IMR-90 (cell line): ENCODE measurements around the gene XPR1. TPM values are rescaled to one million over a fixed set of nuclear protein-coding genes. Genes with fewer than 3 reads are reported as not detected.

Experiments used
- ATAC-seq: fragments of 200-7000 bp; cut with Tn5 transposase; 2 replicates; pipeline ENCODE4 v1.9.1; 2020; ENCODE audit warnings: low read depth, mild to moderate bottlenecking, moderate library complexity
- BruUV-seq: library from RNA; stranded (reverse); fragments of 400-500 nt; replicated peaks from 2 replicates; lab custom pipeline; 2021; lab: Mats Ljungman, UMichigan
- CTCF ChIA-PET: fragments of 300-600 bp; formaldehyde crosslinking; extraction: SDS; loops from one replicate; lab custom pipeline; 2021; ENCODE audit warnings: antibody characterized with exemption; lab: Yijun Ruan, JAX
- POLR2A ChIA-PET: fragments of 300-600 bp; sonication (Branson Sonifier 250); formaldehyde crosslinking; loops from one replicate; lab custom pipeline; 2022; ENCODE audit warnings: antibody characterized with exemption; ENCODE audit not compliant: unreplicated experiment; lab: Charles Lee
- DNase-seq: peaks from one replicate; pipeline ENCODE4 v3.0.0; 2013
- H2AFZ ChIP-seq: replicated peaks from 2 replicates; pipeline ENCODE3; 2013; ENCODE audit warnings: low read length, mild to moderate bottlenecking; ENCODE audit not compliant: poor library complexity
- H2AK5ac ChIP-seq: 2 replicates; pipeline ENCODE4 v1.6.1; 2013; ENCODE audit warnings: low read depth, low read length, inconsistent platforms
- H2AK9ac ChIP-seq: replicated peaks from 2 replicates; pipeline ENCODE3; 2013; ENCODE audit warnings: mild to moderate bottlenecking, low read depth, low read length, moderate library complexity; ENCODE audit not compliant: poor library complexity
- H2BK120ac ChIP-seq: 2 replicates; pipeline ENCODE4 v1.6.1; 2013; ENCODE audit warnings: low read depth, low read length, inconsistent platforms
- H2BK15ac ChIP-seq: 3 replicates; pipeline ENCODE4 v1.6.1; 2013; ENCODE audit warnings: low read depth, low read length, inconsistent platforms
- H2BK20ac ChIP-seq: 2 replicates; pipeline ENCODE4 v1.6.1; 2013; ENCODE audit warnings: low read depth, mild to moderate bottlenecking, inconsistent platforms, low read length, moderate library complexity
- H2BK5ac ChIP-seq: 2 replicates; pipeline ENCODE4 v1.6.1; 2013; ENCODE audit warnings: mild to moderate bottlenecking, low read depth, low read length, inconsistent platforms; ENCODE audit not compliant: poor library complexity, severe bottlenecking
- H3K14ac ChIP-seq: replicated peaks from 2 replicates; pipeline ENCODE4 v1.6.1; 2013; ENCODE audit warnings: low read depth, low read length, inconsistent platforms
- H3K18ac ChIP-seq: 2 replicates; pipeline ENCODE4 v1.6.1; 2013; ENCODE audit warnings: low read depth, low read length, control low read depth
- H3K23ac ChIP-seq: 2 replicates; pipeline ENCODE4 v1.6.1; 2013; ENCODE audit warnings: low read depth, low read length, inconsistent platforms
- H3K27ac ChIP-seq: 2 replicates; pipeline ENCODE4 v1.5.1; 2013; ENCODE audit warnings: mild to moderate bottlenecking, control low read depth, low read length; ENCODE audit not compliant: insufficient read depth
- H3K27me3 ChIP-seq: 2 replicates; pipeline ENCODE4 v1.6.1; 2013; ENCODE audit warnings: low read length; ENCODE audit not compliant: control insufficient read depth, insufficient read depth
- H3K36me3 ChIP-seq: 2 replicates; pipeline ENCODE4 v1.6.1; 2013; ENCODE audit warnings: low read length, mixed read lengths; ENCODE audit not compliant: control insufficient read depth, insufficient read depth
- H3K4ac ChIP-seq: 2 replicates; pipeline ENCODE4 v1.6.1; 2013; ENCODE audit warnings: low read depth, low read length, inconsistent platforms
- H3K4me1 ChIP-seq: 2 replicates; pipeline ENCODE4 v1.6.1; 2013; ENCODE audit warnings: low read length, mixed read lengths; ENCODE audit not compliant: control insufficient read depth, insufficient read depth
- H3K4me2 ChIP-seq: 2 replicates; pipeline ENCODE4 v1.6.1; 2013; ENCODE audit warnings: low read depth, mild to moderate bottlenecking, control low read depth, low read length, moderate library complexity
- H3K4me3 ChIP-seq: 2 replicates; pipeline ENCODE4 v1.5.1; 2013; ENCODE audit warnings: low read depth, mild to moderate bottlenecking, control low read depth, low read length, moderate library complexity; ENCODE audit not compliant: insufficient read depth
- H3K56ac ChIP-seq: 2 replicates; pipeline ENCODE4 v1.6.1; 2013; ENCODE audit warnings: low read length, inconsistent platforms; ENCODE audit not compliant: insufficient read depth; ENCODE audit errors: extremely low read depth
- H3K79me1 ChIP-seq, 2 experiments: 2 replicates each; pipeline ENCODE4 v1.6.1; 2013; ENCODE audit warnings: low read length in 2 of 2, inconsistent platforms in 1 of 2, low read depth in 1 of 2
- H3K9ac ChIP-seq: 2 replicates; pipeline ENCODE4 v1.6.1; 2013; ENCODE audit warnings: low read depth, low read length, control low read depth
- H3K9me1 ChIP-seq: 2 replicates; pipeline ENCODE4 v1.6.1; 2013; ENCODE audit warnings: low read length, inconsistent platforms; ENCODE audit not compliant: insufficient read depth
- H3K9me3 ChIP-seq: 2 replicates; pipeline ENCODE4 v1.6.1; 2013; ENCODE audit warnings: low read length; ENCODE audit not compliant: control insufficient read depth, insufficient read depth
- H4K20me1 ChIP-seq: 2 replicates; pipeline ENCODE4 v1.6.1; 2013; ENCODE audit warnings: low read length, inconsistent platforms; ENCODE audit not compliant: insufficient read depth
- H4K5ac ChIP-seq: 2 replicates; pipeline ENCODE4 v1.6.1; 2013; ENCODE audit warnings: mild to moderate bottlenecking, low read depth, low read length, control low read depth
- H4K8ac ChIP-seq, 2 experiments: 2 replicates each; pipeline ENCODE4 v1.6.1; 2013; ENCODE audit warnings: low read depth in 2 of 2, low read length in 2 of 2, control low read depth in 1 of 2, inconsistent platforms in 1 of 2
- H4K91ac ChIP-seq: 2 replicates; pipeline ENCODE4 v1.6.1; 2013; ENCODE audit warnings: low read depth, low read length, inconsistent platforms; ENCODE audit not compliant: insufficient read depth
- CEBPB ChIP-seq: IDR thresholded peaks from 2 replicates; pipeline ENCODE4 v1.6.1; 2012; ENCODE audit warnings: low read depth, low read length, improper control_type of control experiment
- CHD1 ChIP-seq: IDR thresholded peaks from 2 replicates; pipeline ENCODE4 v1.6.1; 2012; ENCODE audit warnings: low read depth, low read length, improper control_type of control experiment
- FOS ChIP-seq: fragments of 150-350 bp; IDR thresholded peaks from 2 replicates; pipeline ENCODE4 v1.6.1; 2016; ENCODE audit warnings: low read depth, low read length
- MAFK ChIP-seq: IDR thresholded peaks from 2 replicates; pipeline ENCODE4 v1.6.1; 2012; ENCODE audit warnings: low read depth, low read length, improper control_type of control experiment
- MAZ ChIP-seq: IDR thresholded peaks from 2 replicates; pipeline ENCODE4 v1.6.1; 2012; ENCODE audit warnings: low read depth, mild to moderate bottlenecking, low read length, improper control_type of control experiment, moderate library complexity, borderline replicate concordance
- MXI1 ChIP-seq: IDR thresholded peaks from 2 replicates; pipeline ENCODE4 v1.6.1; 2012; ENCODE audit warnings: low read depth, mild to moderate bottlenecking, low read length, moderate library complexity, borderline replicate concordance
- NFE2L2 ChIP-seq: fragments of 150-350 bp; IDR thresholded peaks from 2 replicates; pipeline ENCODE4 v1.6.1; 2016; ENCODE audit warnings: low read depth, mild to moderate bottlenecking, low read length
- POLR2A ChIP-seq: IDR thresholded peaks from 2 replicates; pipeline ENCODE4 v1.6.1; 2012; ENCODE audit warnings: mild to moderate bottlenecking, low read depth, low read length
- RAD21 ChIP-seq: IDR thresholded peaks from 2 replicates; pipeline ENCODE4 v1.6.1; 2012; ENCODE audit warnings: low read length, improper control_type of control experiment
- RCOR1 ChIP-seq: IDR thresholded peaks from 2 replicates; pipeline ENCODE4 v1.6.1; 2012; ENCODE audit warnings: mild to moderate bottlenecking, low read length, improper control_type of control experiment; ENCODE audit not compliant: insufficient replicate concordance
- RFX5 ChIP-seq: IDR thresholded peaks from 2 replicates; pipeline ENCODE4 v1.8.0; 2012; ENCODE audit warnings: low read depth, mild to moderate bottlenecking, low read length, moderate library complexity
- SMC3 ChIP-seq: fragments of 150-350 bp; IDR thresholded peaks from 2 replicates; pipeline ENCODE4 v1.6.1; 2016; ENCODE audit warnings: low read depth, mild to moderate bottlenecking, antibody characterized with exemption, low read length, moderate library complexity
- WGBS, 2 experiments: methylation state at CpG; one replicate each; pipeline versions ENCODE4 v1.1.5 to v1.1.7; 2013; ENCODE audit warnings: missing lambda C conversion rate in 2 of 2; ENCODE audit not compliant: insufficient read length in 1 of 2; ENCODE audit errors: extremely low coverage in 2 of 2; 5-methylcytosine and 5-hydroxymethylcytosine counted together
- dilution Hi-C: fragments of 300-500 bp; cut with HindIII; formaldehyde crosslinking; loops from one replicate; pipeline ENCODE4 v1.14.3; 2018; ENCODE audit warnings: low sequenced_read_pairs; ENCODE audit not compliant: unreplicated experiment
- in situ Hi-C: fragments of 300-500 bp; cut with MboI; formaldehyde crosslinking; loops from 3 replicates; pipeline ENCODE4 v1.14.3; 2019; ENCODE audit warnings: low sequenced_read_pairs, inconsistent platforms, mixed read lengths
- intact Hi-C: fragments of 100-400 bp; cut with micrococcal nuclease; formaldehyde crosslinking; loops from 2 replicates; pipeline ENCODE4 v1.10.0; 2022
- polyA plus RNA-seq, 3 experiments: library from polyadenylated mRNA; depleted of rRNA; stranded (reverse); fragments of >200 nt; gene quantifications; 2 replicates each; pipeline ENCODE4 v1.2.3, GENCODE V29; 2012; ENCODE audit warnings: low replicate concordance in 1 of 3
- total RNA-seq: library from RNA; depleted of rRNA; stranded (reverse); fragments of >200 nt; gene quantifications from 2 replicates; pipeline ENCODE4 v1.2.3, GENCODE V29; 2012
- TF ChIP-seq, protein P1 (sequence below): fragments of 150-350 bp; IDR thresholded peaks from 2 replicates; pipeline ENCODE4 v1.6.1; 2017; ENCODE audit warnings: mild to moderate bottlenecking, antibody characterized with exemption, low read length, low read depth
- TF ChIP-seq, protein P2 (sequence below): conservative IDR thresholded peaks from 2 replicates; pipeline ENCODE4 v1.5.1; 2012; ENCODE audit warnings: mild to moderate bottlenecking, low read depth, low read length, improper control_type of control experiment

Gene XPR1
- total and polyA plus RNA-seq, 2 of the 4 experiments (the other 2 are of a cell fraction), result 11.8 to 25.1 TPM

DNA sequence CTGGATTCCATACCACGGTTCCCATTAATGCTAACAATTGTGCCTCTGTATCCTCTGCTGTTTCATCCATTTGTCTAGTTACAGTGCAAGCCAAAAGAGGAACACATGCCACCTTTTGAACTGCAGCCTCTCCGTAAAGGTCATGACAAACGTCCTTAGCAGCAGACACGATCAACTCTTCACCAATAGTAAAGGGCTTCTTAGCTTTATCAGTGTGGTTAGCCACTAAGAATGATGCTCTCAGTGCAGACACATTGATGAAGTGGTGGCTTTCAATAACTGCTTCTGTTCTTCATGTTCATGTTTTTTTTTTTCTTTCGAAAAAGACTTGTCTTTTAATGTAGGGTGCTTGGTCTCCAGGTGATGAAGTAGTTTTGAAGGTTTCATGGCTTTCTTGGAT, 14.3 kb downstream of the XPR1 start:
- no peaks in the 10 kb centered on the region for H3K9me3 ChIP-seq

More for the DNA sequence above, 14.3 kb downstream of the XPR1 start:
- intact Hi-C loops (no loop called here), in situ Hi-C loops (no loop called here), dilution Hi-C loops (no loop called here)
- Histone ChIP-seq H3K4me3 (no peak overlapping the region), H4K20me1 (peaks cover 11% of the 10 kb centered on the region; the same call in 1 of the 2 replicates), H4K8ac (no peak overlapping the region), H2BK15ac (no peak overlapping the region), H3K23ac (no peak overlapping the region), H2AFZ (no peak overlapping the region), H3K4ac (no peak overlapping the region), H3K18ac (no peak overlapping the region), H3K27ac (no peak overlapping the region), H3K4me1 (0 out of 2 replicates have a peak, but pooled peaks cover 2% of the 10 kb centered on the region), H3K79me1 (peaks cover 36 to 60% of the 10 kb centered on the region in 2 experiments), H3K4me2 (no peak overlapping the region), H3K14ac (no peak overlapping the region), H3K9me1 (no peaks in the 10 kb centered on the region; the same call in 1 of the 2 replicates), H4K5ac (no peak overlapping the region), H2BK120ac (no peak overlapping the region), H3K27me3 (no peaks in the 10 kb centered on the region), H2AK9ac (no peak overlapping the region), H2BK20ac (no peak overlapping the region), H3K9ac (no peak overlapping the region), H2BK5ac (no peak overlapping the region), H3K36me3 (peaks cover 2% of the 10 kb centered on the region; the same call in 1 of the 2 replicates), H3K56ac (no peak overlapping the region), H2AK5ac (no peak overlapping the region), H4K91ac (no peak overlapping the region)
- WGBS, 2 experiments, result no CpG with 5 or more reads among the region's 5 CpGs
- no TSS peak for BruUV-seq
- DNase-seq, result no peak
- ChIA-PET CTCF (interaction anchor here (0.6 to 0.7 kb wide), 2 partner anchors 77 to 236 kb away, joined by 3 to 9 read pairs; no protein-coding TSS in a partner anchor), POLR2A (no interaction called here)
- no peak for ATAC-seq
- TF ChIP-seq CHD1 (no peak), MAFK (no peak), RFX5 (no peak), MAZ (no peak), FOS (no peak), CEBPB (no peak), NFE2L2 (no peak), POLR2A (no peak), MXI1 (no peak), RCOR1 (no peak), SMC3 (no peak), RAD21 (no peak)
- TF ChIP-seq, protein P1, sequence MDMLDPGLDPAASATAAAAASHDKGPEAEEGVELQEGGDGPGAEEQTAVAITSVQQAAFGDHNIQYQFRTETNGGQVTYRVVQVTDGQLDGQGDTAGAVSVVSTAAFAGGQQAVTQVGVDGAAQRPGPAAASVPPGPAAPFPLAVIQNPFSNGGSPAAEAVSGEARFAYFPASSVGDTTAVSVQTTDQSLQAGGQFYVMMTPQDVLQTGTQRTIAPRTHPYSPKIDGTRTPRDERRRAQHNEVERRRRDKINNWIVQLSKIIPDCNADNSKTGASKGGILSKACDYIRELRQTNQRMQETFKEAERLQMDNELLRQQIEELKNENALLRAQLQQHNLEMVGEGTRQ, result no peak
- TF ChIP-seq, protein P2, sequence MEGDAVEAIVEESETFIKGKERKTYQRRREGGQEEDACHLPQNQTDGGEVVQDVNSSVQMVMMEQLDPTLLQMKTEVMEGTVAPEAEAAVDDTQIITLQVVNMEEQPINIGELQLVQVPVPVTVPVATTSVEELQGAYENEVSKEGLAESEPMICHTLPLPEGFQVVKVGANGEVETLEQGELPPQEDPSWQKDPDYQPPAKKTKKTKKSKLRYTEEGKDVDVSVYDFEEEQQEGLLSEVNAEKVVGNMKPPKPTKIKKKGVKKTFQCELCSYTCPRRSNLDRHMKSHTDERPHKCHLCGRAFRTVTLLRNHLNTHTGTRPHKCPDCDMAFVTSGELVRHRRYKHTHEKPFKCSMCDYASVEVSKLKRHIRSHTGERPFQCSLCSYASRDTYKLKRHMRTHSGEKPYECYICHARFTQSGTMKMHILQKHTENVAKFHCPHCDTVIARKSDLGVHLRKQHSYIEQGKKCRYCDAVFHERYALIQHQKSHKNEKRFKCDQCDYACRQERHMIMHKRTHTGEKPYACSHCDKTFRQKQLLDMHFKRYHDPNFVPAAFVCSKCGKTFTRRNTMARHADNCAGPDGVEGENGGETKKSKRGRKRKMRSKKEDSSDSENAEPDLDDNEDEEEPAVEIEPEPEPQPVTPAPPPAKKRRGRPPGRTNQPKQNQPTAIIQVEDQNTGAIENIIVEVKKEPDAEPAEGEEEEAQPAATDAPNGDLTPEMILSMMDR, result no peak
